Panc1 (cell line): ENCODE results near the gene PCDHGA1.

Experiments used
- CTCF ChIP-seq: fragments of 450-650 bp; IDR thresholded peaks from 2 replicates; pipeline ENCODE4 v1.5.1; 2017; ENCODE audit warnings: mild to moderate bottlenecking
- POLR2AphosphoS5 ChIP-seq: IDR thresholded peaks from 2 replicates; pipeline ENCODE4 v1.6.1; 2012; ENCODE audit warnings: mild to moderate bottlenecking, low read depth, low read length, moderate library complexity
- REST ChIP-seq, 2 experiments: IDR thresholded peaks; 2 replicates each; pipeline ENCODE4 v1.6.1; 2011 to 2012; ENCODE audit warnings: low read depth in 2 of 2, control low read depth in 1 of 2, low read length in 1 of 2, mild to moderate bottlenecking in 1 of 2, moderate library complexity in 1 of 2; ENCODE audit not compliant: insufficient read depth in 1 of 2
- SIN3A ChIP-seq: IDR thresholded peaks from 2 replicates; pipeline ENCODE4 v1.6.1; 2012; ENCODE audit warnings: low read depth, mild to moderate bottlenecking, low read length, moderate library complexity, borderline replicate concordance; ENCODE audit not compliant: insufficient read depth
- TCF7L2 ChIP-seq: IDR thresholded peaks from 2 replicates; pipeline ENCODE4 v1.6.1; 2011; ENCODE audit warnings: mild to moderate bottlenecking, low read depth, low read length, inconsistent platforms

GRCh38 chr5:141560151-141560550 lies 229.8 kb downstream of the PCDHGA1 start:
- TF ChIP-seq POLR2AphosphoS5 (no peak), CTCF (no peak), SIN3A (no peak), REST (IDR thresholded peaks at IDR 0.05; ENCODE audit: insufficient read depth in 1 of 2, low read depth in 2 of 2, low read length in 1 of 2) (no peak), TCF7L2 (no peak)
